H9 (cell line): ENCODE data around the gene PPM1M. TPM values are rescaled to one million over a fixed set of nuclear protein-coding genes. Genes with fewer than 3 reads are reported as not detected.

Experiments used
- DNase-seq: peaks from one replicate; pipeline ENCODE4 v3.0.0-alpha.2; 2017
- H2AFZ ChIP-seq: one replicate; pipeline ENCODE4 v1.6.1; 2013; ENCODE audit warnings: mild to moderate bottlenecking, low read length, control low read depth, moderate library complexity
- H2AK5ac ChIP-seq: 2 replicates; pipeline ENCODE4 v1.6.1; 2013; ENCODE audit warnings: low read length, control low read depth, mixed read lengths; ENCODE audit not compliant: insufficient read length
- H2BK120ac ChIP-seq: one replicate; pipeline ENCODE4 v1.6.1; 2013; ENCODE audit warnings: low read depth, mild to moderate bottlenecking, low read length, control low read depth, inconsistent platforms; ENCODE audit not compliant: poor library complexity, severe bottlenecking
- H2BK12ac ChIP-seq: 2 replicates; pipeline ENCODE4 v1.6.1; 2013; ENCODE audit warnings: low read length, control low read depth, mixed read lengths, low read depth; ENCODE audit not compliant: insufficient read length
- H2BK15ac ChIP-seq: 2 replicates; pipeline ENCODE4 v1.6.1; 2013; ENCODE audit warnings: low read depth, low read length, control low read depth
- H2BK20ac ChIP-seq: one replicate; pipeline ENCODE4 v1.6.1; 2013; ENCODE audit warnings: low read depth, mild to moderate bottlenecking, low read length, control low read depth, inconsistent platforms; ENCODE audit not compliant: poor library complexity, severe bottlenecking
- H2BK5ac ChIP-seq: 2 replicates; pipeline ENCODE4 v1.6.1; 2013; ENCODE audit warnings: low read length, control low read depth, mixed read lengths; ENCODE audit not compliant: insufficient read length
- H3K14ac ChIP-seq: 2 replicates; pipeline ENCODE4 v1.6.1; 2013; ENCODE audit warnings: low read length, control low read depth; ENCODE audit not compliant: insufficient read depth
- H3K18ac ChIP-seq: 2 replicates; pipeline ENCODE4 v1.6.1; 2013; ENCODE audit warnings: low read depth, mild to moderate bottlenecking, mixed read lengths, low read length, control low read depth; ENCODE audit not compliant: insufficient read length
- H3K23ac ChIP-seq: 2 replicates; pipeline ENCODE4 v1.6.1; 2013; ENCODE audit warnings: low read length, control low read depth, mixed read lengths, low read depth; ENCODE audit not compliant: insufficient read length
- H3K23me2 ChIP-seq: 2 replicates; pipeline ENCODE4 v1.6.1; 2013; ENCODE audit warnings: low read depth, mild to moderate bottlenecking, mixed read lengths, low read length, control low read depth; ENCODE audit not compliant: insufficient read length, poor library complexity, severe bottlenecking
- H3K27ac ChIP-seq: 2 replicates; pipeline ENCODE4 v1.5.1; 2013; ENCODE audit warnings: low read length, control low read depth, mixed read lengths, low read depth; ENCODE audit not compliant: insufficient read length
- H3K27me3 ChIP-seq: 2 replicates; pipeline ENCODE4 v1.6.1; 2013; ENCODE audit warnings: low read length, control low read depth, inconsistent platforms; ENCODE audit not compliant: insufficient read depth
- H3K4ac ChIP-seq: 2 replicates; pipeline ENCODE4 v1.6.1; 2013; ENCODE audit warnings: low read depth, mild to moderate bottlenecking, control low read depth, inconsistent platforms, low read length, moderate library complexity
- H3K4me1 ChIP-seq: 2 replicates; pipeline ENCODE4 v1.6.1; 2013; ENCODE audit warnings: low read length, control low read depth, inconsistent platforms; ENCODE audit not compliant: insufficient read depth
- H3K4me2 ChIP-seq: 2 replicates; pipeline ENCODE4 v1.6.1; 2013; ENCODE audit warnings: low read length, control low read depth, mixed read lengths; ENCODE audit not compliant: insufficient read length, insufficient read depth
- H3K56ac ChIP-seq: 2 replicates; pipeline ENCODE4 v1.6.1; 2013; ENCODE audit warnings: low read depth, mild to moderate bottlenecking, mixed read lengths, low read length, control low read depth; ENCODE audit not compliant: insufficient read length
- H3K79me1 ChIP-seq: 2 replicates; pipeline ENCODE4 v1.6.1; 2013; ENCODE audit warnings: low read depth, mild to moderate bottlenecking, moderate library complexity, low read length, control low read depth, inconsistent platforms; ENCODE audit not compliant: insufficient read depth, poor library complexity, severe bottlenecking
- H3K79me2 ChIP-seq: 2 replicates; pipeline ENCODE4 v1.6.1; 2013; ENCODE audit warnings: low read length, control low read depth, inconsistent platforms; ENCODE audit not compliant: insufficient read depth
- H3K9ac ChIP-seq: 2 replicates; pipeline ENCODE4 v1.6.1; 2013; ENCODE audit warnings: low read length, control low read depth, mixed read lengths; ENCODE audit not compliant: insufficient read length; ENCODE audit errors: extremely low read depth
- H3K9me3 ChIP-seq: one replicate; pipeline ENCODE4 v1.6.1; 2013; ENCODE audit warnings: low read depth, low read length, inconsistent platforms; ENCODE audit not compliant: control insufficient read depth
- H3T11ph ChIP-seq: one replicate; pipeline ENCODE4 v1.6.1; 2013; ENCODE audit warnings: mild to moderate bottlenecking, low read length, control low read depth, inconsistent platforms
- H4K20me1 ChIP-seq: one replicate; pipeline ENCODE4 v1.6.1; 2013; ENCODE audit not compliant: control insufficient read depth, insufficient read length, insufficient read depth
- H4K5ac ChIP-seq: 2 replicates; pipeline ENCODE4 v1.6.1; 2013; ENCODE audit warnings: low read depth, mild to moderate bottlenecking, mixed read lengths, low read length, control low read depth; ENCODE audit not compliant: insufficient read length
- H4K8ac ChIP-seq: replicated peaks from 2 replicates; pipeline ENCODE4 v1.6.1; 2013; ENCODE audit warnings: low read length, control low read depth, mixed read lengths, low read depth; ENCODE audit not compliant: insufficient read length
- H4K91ac ChIP-seq: 2 replicates; pipeline ENCODE4 v1.6.1; 2013; ENCODE audit warnings: low read depth, mild to moderate bottlenecking, moderate library complexity, mixed read lengths, low read length, control low read depth; ENCODE audit not compliant: insufficient read length
- H3K27ac Mint-ChIP-seq, 3 experiments: 2 replicates in 2 of 3; 3 replicates in 1 of 3; pipeline ENCODE4 v1.8.0; 2020 to 2021; ENCODE audit warnings: mixed read lengths in 3 of 3, mild to moderate bottlenecking in 1 of 3, moderate library complexity in 1 of 3
- H3K27me3 Mint-ChIP-seq: 2 replicates; pipeline ENCODE4 v1.8.0; 2021; ENCODE audit warnings: low read depth, mild to moderate bottlenecking, moderate library complexity, mixed read lengths
- H3K36me3 Mint-ChIP-seq, 3 experiments: 2 replicates in 2 of 3; 3 replicates in 1 of 3; pipeline ENCODE4 v1.8.0; 2020 to 2021; ENCODE audit warnings: low read depth in 3 of 3, mixed read lengths in 3 of 3; ENCODE audit not compliant: insufficient read depth in 1 of 3
- H3K4me1 Mint-ChIP-seq, 2 experiments: 2 replicates each; pipeline ENCODE4 v1.8.0; 2020; ENCODE audit warnings: mixed read lengths in 2 of 2
- H3K4me3 Mint-ChIP-seq, 2 experiments: 2 replicates in 1 of 2; 3 replicates in 1 of 2; pipeline ENCODE4 v1.8.0; 2020 to 2021; ENCODE audit warnings: mild to moderate bottlenecking in 2 of 2, mixed read lengths in 2 of 2, moderate library complexity in 1 of 2
- H3K9me3 Mint-ChIP-seq, 2 experiments: 2 replicates in 1 of 2; 3 replicates in 1 of 2; pipeline ENCODE4 v1.8.0; 2020; ENCODE audit warnings: mild to moderate bottlenecking in 2 of 2, mixed read lengths in 2 of 2, moderate library complexity in 1 of 2
- CTCF ChIP-seq: fragments of 200-600 bp; sonication (generic); conservative IDR thresholded peaks from 3 replicates; pipeline ENCODE4 v1.8.0; 2021; ENCODE audit warnings: antibody characterized with exemption, mild to moderate bottlenecking
- WGBS: extraction: QIAGEN DNeasy Blood & Tissue Kit; methylation state at CpG from one replicate; pipeline ENCODE4 v1.1.7; 2013; ENCODE audit warnings: missing lambda C conversion rate, low lambda C conversion rate, mixed read lengths; ENCODE audit not compliant: insufficient read length; ENCODE audit errors: extremely low coverage; 5-methylcytosine and 5-hydroxymethylcytosine counted together
- total RNA-seq: library from RNA; stranded (reverse); gene quantifications from 2 replicates; pipeline ENCODE4 v1.2.1, GENCODE V29; 2021

PPM1M gene
- total RNA-seq, 1 experiment from 2014 or later, result 7.4 TPM

GRCh38 chr3:52259448-52259847 is 13.9 kb downstream of the PPM1M start:
- H2BK12ac ChIP-seq, result no peak overlapping the region
- Mint-ChIP-seq H3K27ac (no peak overlapping the region), H3K4me3 (no peak overlapping the region), H3K27me3 (no peaks in the 10 kb centered on the region), H3K9me3 (no peaks in the 10 kb centered on the region), H3K4me1 (no peaks in the 10 kb centered on the region), H3K36me3 (peaks cover 56 to 100% (median 90%) of the 10 kb centered on the region in 3 experiments; a peak in 6 of 7 replicates)
- no peak overlapping the region for H4K8ac ChIP-seq
- H4K91ac ChIP-seq, result no peak overlapping the region
- no peak overlapping the region for H3K14ac ChIP-seq
- no peak overlapping the region for H3K18ac ChIP-seq
- H2BK5ac ChIP-seq, result no peak overlapping the region
- H3K27ac ChIP-seq, result no peak overlapping the region
- H2AK5ac ChIP-seq, result no peak overlapping the region
- no peak overlapping the region for H3K23ac ChIP-seq
- H2BK120ac ChIP-seq, result no peak overlapping the region
- H3K27me3 ChIP-seq, result no peaks in the 10 kb centered on the region; the same call in 1 of the 2 replicates
- H4K5ac ChIP-seq, result no peak overlapping the region
- H3K4ac ChIP-seq, result no peak overlapping the region
- no peak overlapping the region for H3T11ph ChIP-seq
- no peak overlapping the region for H2BK20ac ChIP-seq
- no peaks in the 10 kb centered on the region for H3K4me1 ChIP-seq
- peaks cover 2% of the 10 kb centered on the region for H3K79me1 ChIP-seq
- no peak for DNase-seq
- no peak overlapping the region for H3K9ac ChIP-seq
- no peak overlapping the region for H3K4me2 ChIP-seq
- WGBS, result no CpG with 5 or more reads among the region's 4 CpGs
- no peak overlapping the region for H3K56ac ChIP-seq
- TF ChIP-seq CTCF, result no peak
- H3K9me3 ChIP-seq, result no peaks in the 10 kb centered on the region
- no peaks in the 10 kb centered on the region for H3K23me2 ChIP-seq
- no peak overlapping the region for H2AFZ ChIP-seq
- H3K79me2 ChIP-seq, result no peaks in the 10 kb centered on the region; the same call in 1 of the 2 replicates
- no peak overlapping the region for H2BK15ac ChIP-seq
- no peaks in the 10 kb centered on the region for H4K20me1 ChIP-seq
